Naive thymus-derived CD4-positive, alpha-beta T cell (primary cell): ENCODE data around the gene SYTL4. TPM values are rescaled to one million over a fixed set of nuclear protein-coding genes. Genes with fewer than 3 reads are reported as not detected.

Source experiments
- ATAC-seq: fragments of 150-1000 bp; cut with Tn5 transposase; 2 replicates; pipeline ENCODE4 v1.10.0; 2021; ENCODE audit warnings: mild to moderate bottlenecking, moderate library complexity
- CTCF ChIA-PET: fragments of 350-600 bp; sonication (Branson Sonifier 250); formaldehyde crosslinking; loops from one replicate; lab custom pipeline; 2021; ENCODE audit warnings: antibody characterized with exemption; lab: Charles Lee
- POLR2A ChIA-PET: fragments of 350-600 bp; sonication (Branson Sonifier 250); formaldehyde crosslinking; loops from one replicate; lab custom pipeline; 2021; ENCODE audit warnings: antibody characterized with exemption, inconsistent platforms; lab: Charles Lee
- DNase-seq, 9 donors: peaks; one replicate each; pipeline versions ENCODE4 v3.0.0 to v3.0.0-alpha.2; 2020 to 2022; ENCODE audit warnings: mixed read lengths in 1 of 9
- H3K27ac ChIP-seq: one replicate; pipeline ENCODE4 v1.7.0; 2013; ENCODE audit warnings: mild to moderate bottlenecking, low read depth, low read length, moderate library complexity
- H3K27me3 ChIP-seq, 2 donors: one replicate each; pipeline ENCODE4 v1.7.0; 2013; ENCODE audit warnings: low read length in 2 of 2, mild to moderate bottlenecking in 2 of 2, moderate library complexity in 2 of 2; ENCODE audit not compliant: control insufficient read depth in 2 of 2, insufficient read depth in 2 of 2
- H3K36me3 ChIP-seq, 3 experiments: 1 replicate in 2 of 3; 2 replicates in 1 of 3; pipeline ENCODE4 v1.7.0; 2013; ENCODE audit warnings: low read length in 3 of 3, mild to moderate bottlenecking in 3 of 3, moderate library complexity in 1 of 3; ENCODE audit not compliant: insufficient read depth in 3 of 3, control insufficient read depth in 2 of 3
- H3K4me1 ChIP-seq, 2 donors: one replicate each; pipeline ENCODE4 v1.7.0; 2013; ENCODE audit warnings: low read length in 2 of 2, mild to moderate bottlenecking in 2 of 2, moderate library complexity in 1 of 2; ENCODE audit not compliant: control insufficient read depth in 2 of 2, insufficient read depth in 2 of 2
- H3K4me3 ChIP-seq: 2 replicates; pipeline ENCODE4 v1.7.0; 2013; ENCODE audit warnings: mild to moderate bottlenecking, low read length
- H3K9me3 ChIP-seq, 3 experiments: 1 replicate in 2 of 3; 2 replicates in 1 of 3; pipeline ENCODE4 v1.7.0; 2013; ENCODE audit warnings: low read length in 3 of 3; ENCODE audit not compliant: control insufficient read depth in 2 of 3
- H3K27ac Mint-ChIP-seq, 9 donors: one replicate each; pipeline ENCODE4 v1.8.0; 2020 to 2022; ENCODE audit warnings: mixed read lengths in 9 of 9, mild to moderate bottlenecking in 8 of 9, moderate library complexity in 5 of 9, inconsistent platforms in 2 of 9
- H3K27me3 Mint-ChIP-seq, 5 donors: one replicate each; pipeline ENCODE4 v1.8.0; 2021 to 2022; ENCODE audit warnings: mixed read lengths in 5 of 5, mild to moderate bottlenecking in 1 of 5
- H3K36me3 Mint-ChIP-seq, 5 donors: one replicate each; pipeline ENCODE4 v1.8.0; 2020 to 2022; ENCODE audit warnings: mixed read lengths in 5 of 5, mild to moderate bottlenecking in 3 of 5, inconsistent platforms in 1 of 5
- H3K4me1 Mint-ChIP-seq, 7 donors: one replicate each; pipeline ENCODE4 v1.8.0; 2020 to 2022; ENCODE audit warnings: mixed read lengths in 7 of 7, mild to moderate bottlenecking in 3 of 7, inconsistent platforms in 1 of 7
- H3K4me3 Mint-ChIP-seq, 10 donors: one replicate each; pipeline ENCODE4 v1.8.0; 2020 to 2022; ENCODE audit warnings: mild to moderate bottlenecking in 10 of 10, mixed read lengths in 10 of 10, moderate library complexity in 6 of 10, inconsistent platforms in 2 of 10
- H3K9me3 Mint-ChIP-seq, 11 donors: one replicate each; pipeline ENCODE4 v1.8.0; 2020 to 2022; ENCODE audit warnings: mixed read lengths in 11 of 11, mild to moderate bottlenecking in 4 of 11, inconsistent platforms in 1 of 11, moderate library complexity in 1 of 11
- intact Hi-C, 2 donors: fragments of 100-400 bp; cut with micrococcal nuclease; formaldehyde crosslinking; loops; one replicate each; pipeline ENCODE4 v1.15.1; 2023
- polyA plus RNA-seq, 2 donors: library from polyadenylated mRNA; unstranded; fragments of 300-500 nt; fragmentation: Illumina TruSeq; gene quantifications; one replicate each; pipeline ENCODE4 v1.2.3, GENCODE V29; 2021
- total RNA-seq, 6 experiments: library from RNA in 5 of 6; stranded (reverse) in 5 of 6; gene quantifications; 1 replicate in 5 of 6; 2 replicates in 1 of 6; pipeline ENCODE4 v1.2.3 and lab custom pipeline; 2021 to 2026

SYTL4 gene
- total and polyA plus RNA-seq, 7 experiments from 2014 or later, result 0.39 TPM; not detected in 6

DNA sequence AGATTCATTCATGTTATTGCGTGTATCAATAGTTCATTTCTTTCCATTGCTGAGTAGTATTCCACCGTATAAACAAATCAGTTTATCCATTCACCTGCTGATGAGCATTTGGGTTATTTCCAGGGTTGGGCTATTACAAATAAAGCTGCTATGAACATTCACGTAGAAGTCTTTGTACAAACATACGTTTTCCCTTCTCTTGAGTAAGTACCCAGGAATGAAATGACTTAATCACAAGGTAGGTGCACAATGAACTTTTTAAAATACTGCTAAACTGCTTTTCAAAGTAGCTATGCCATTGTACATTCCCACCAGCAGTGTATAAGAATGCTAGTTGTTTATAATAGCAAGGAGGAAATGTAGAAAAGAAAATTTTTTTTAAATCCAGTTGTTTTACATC is 35.9 kb downstream of the SYTL4 start:
- Histone ChIP-seq H3K27me3 (no peaks in the 10 kb centered on the region), H3K27ac (no peak overlapping the region), H3K4me1 (no peaks in the 10 kb centered on the region), H3K4me3 (no peak overlapping the region), H3K36me3 (no peaks in the 10 kb centered on the region), H3K9me3 (no peaks in the 10 kb centered on the region)
- intact Hi-C loops, result no loop called here
- Mint-ChIP-seq H3K4me1 (no peaks in the 10 kb centered on the region), H3K27me3 (peaks cover 11 to 29% (median 20%) of the 10 kb centered on the region in 5 donors), H3K9me3 (no peaks in the 10 kb centered on the region), H3K27ac (no peak overlapping the region), H3K36me3 (no peaks in the 10 kb centered on the region), H3K4me3 (no peak overlapping the region)
- no peak for DNase-seq
- ChIA-PET CTCF (interaction anchor here (0.6 kb wide), 1 partner anchor 71 kb away, joined by 3 read pairs; no protein-coding TSS in a partner anchor), POLR2A (no interaction called here)
- ATAC-seq, result no peak

DNA sequence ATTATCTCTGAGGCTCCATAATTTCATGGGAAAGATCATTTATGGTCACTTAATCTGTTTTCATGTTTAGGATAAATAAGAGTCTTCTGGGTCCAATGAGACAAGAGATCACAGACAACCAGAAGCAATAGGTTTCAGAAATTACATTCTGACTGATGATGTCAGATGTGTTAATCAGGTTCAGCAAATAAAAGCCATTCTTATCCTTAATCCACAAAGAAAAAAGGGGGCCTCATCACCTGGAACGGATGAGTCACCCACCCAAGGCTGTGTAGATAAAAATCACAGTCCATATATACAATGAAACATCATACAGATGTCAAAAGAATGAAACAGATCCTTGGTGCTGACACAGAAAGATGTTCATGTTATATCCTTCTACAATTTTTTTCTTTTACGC is 36.6 kb downstream of the SYTL4 start:
- H3K36me3 Mint-ChIP-seq, result no peaks in the 10 kb centered on the region
- Histone ChIP-seq H3K4me3 (no peak overlapping the region), H3K9me3 (no peaks in the 10 kb centered on the region), H3K36me3 (no peaks in the 10 kb centered on the region), H3K4me1 (no peaks in the 10 kb centered on the region), H3K27ac (no peak overlapping the region), H3K27me3 (no peaks in the 10 kb centered on the region)
- ATAC-seq (no peak), DNase-seq (no peak)
- intact Hi-C loops, result no loop called here
- H3K4me1 Mint-ChIP-seq, result no peaks in the 10 kb centered on the region
- peaks cover 11 to 29% (median 20%) of the 10 kb centered on the region in 5 donors for H3K27me3 Mint-ChIP-seq
- CTCF ChIA-PET, result no interaction called here
- POLR2A ChIA-PET, result no interaction called here
- no peaks in the 10 kb centered on the region for H3K9me3 Mint-ChIP-seq
- no peak overlapping the region for H3K27ac Mint-ChIP-seq
- H3K4me3 Mint-ChIP-seq, result no peak overlapping the region

DNA sequence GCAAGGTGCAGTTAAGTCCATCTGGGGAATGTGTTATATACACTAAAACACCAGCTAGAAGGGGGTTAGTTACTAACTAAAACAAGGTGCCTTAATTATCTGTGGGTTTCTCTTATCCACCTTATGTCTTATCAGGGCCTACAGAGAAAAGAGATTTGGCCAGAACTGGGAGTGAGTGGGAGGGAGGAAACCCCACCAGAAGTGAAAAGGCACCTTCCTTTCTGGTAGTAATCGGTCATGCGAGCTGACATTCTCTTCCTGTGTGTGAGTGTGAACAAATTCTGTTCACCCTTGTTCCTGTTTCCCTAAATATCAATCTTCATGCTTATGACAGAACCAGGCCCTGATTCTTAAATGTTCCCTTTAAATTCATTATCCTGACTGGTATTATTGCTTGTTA is 44.4 kb downstream of the SYTL4 start:
- Mint-ChIP-seq H3K36me3 (no peaks in the 10 kb centered on the region), H3K4me3 (no peak overlapping the region), H3K9me3 (peaks cover 0 to 1% (median 0%) of the 10 kb centered on the region in 11 donors), H3K4me1 (peaks cover 0 to 14% (median 5%) of the 10 kb centered on the region in 7 donors), H3K27ac (no peak overlapping the region), H3K27me3 (peaks cover 0 to 6% (median 5%) of the 10 kb centered on the region in 5 donors)
- H3K4me3 ChIP-seq, result no peak overlapping the region
- H3K27me3 ChIP-seq, result no peaks in the 10 kb centered on the region
- intact Hi-C loops, result no loop called here
- ATAC-seq (no peak), DNase-seq (no peak)
- no peaks in the 10 kb centered on the region for H3K9me3 ChIP-seq
- no peak overlapping the region for H3K27ac ChIP-seq
- no peaks in the 10 kb centered on the region for H3K4me1 ChIP-seq
- no peaks in the 10 kb centered on the region for H3K36me3 ChIP-seq
- POLR2A ChIA-PET, result no interaction called here
- CTCF ChIA-PET, result interaction anchor here (3.0 kb wide), 1 partner anchor 81 kb away, joined by 10 read pairs; no protein-coding TSS in a partner anchor

GRCh38 chrX:100687128-100687527 is 44.8 kb downstream of the SYTL4 start:
- POLR2A ChIA-PET, result no interaction called here
- Histone ChIP-seq H3K36me3 (no peaks in the 10 kb centered on the region), H3K27me3 (no peaks in the 10 kb centered on the region), H3K9me3 (no peaks in the 10 kb centered on the region), H3K4me1 (no peaks in the 10 kb centered on the region), H3K4me3 (no peak overlapping the region), H3K27ac (no peak overlapping the region)
- H3K4me3 Mint-ChIP-seq, result no peak overlapping the region
- H3K27ac Mint-ChIP-seq, result no peak overlapping the region
- H3K27me3 Mint-ChIP-seq, result peaks cover 0 to 5% (median 4%) of the 10 kb centered on the region in 5 donors
- peaks cover 0 to 14% (median 5%) of the 10 kb centered on the region in 7 donors for H3K4me1 Mint-ChIP-seq
- no peaks in the 10 kb centered on the region for H3K36me3 Mint-ChIP-seq
- H3K9me3 Mint-ChIP-seq, result peaks cover 0 to 1% (median 0%) of the 10 kb centered on the region in 11 donors
- intact Hi-C loops, result no loop called here
- DNase-seq, result no peak
- ATAC-seq, result no peak
- CTCF ChIA-PET, result interaction anchor here (3.0 kb wide), 1 partner anchor 82 kb away, joined by 10 read pairs; no protein-coding TSS in a partner anchor

GRCh38 chrX:100685997-100686305 is 46.0 kb downstream of the SYTL4 start:
- H3K4me1 Mint-ChIP-seq, result peaks cover 0 to 14% (median 5%) of the 10 kb centered on the region in 7 donors
- no peak overlapping the region for H3K27ac Mint-ChIP-seq
- Histone ChIP-seq H3K27ac (no peak overlapping the region), H3K4me1 (no peaks in the 10 kb centered on the region), H3K36me3 (no peaks in the 10 kb centered on the region), H3K9me3 (no peaks in the 10 kb centered on the region), H3K4me3 (no peak overlapping the region), H3K27me3 (no peaks in the 10 kb centered on the region)
- no peaks in the 10 kb centered on the region for H3K36me3 Mint-ChIP-seq
- H3K4me3 Mint-ChIP-seq, result no peak overlapping the region
- ChIA-PET POLR2A (no interaction called here), CTCF (interaction anchor here (1.5 kb wide), 1 partner anchor 83 kb away, joined by 3 read pairs; no protein-coding TSS in a partner anchor)
- H3K9me3 Mint-ChIP-seq, result peaks cover 0 to 1% (median 0%) of the 10 kb centered on the region in 11 donors
- intact Hi-C loops, result loop anchor here (1.0 kb wide), 2 partner anchors 82 to 520 kb away; no protein-coding TSS in a partner anchor
- H3K27me3 Mint-ChIP-seq, result no peaks in the 10 kb centered on the region
- ATAC-seq, result no peak
- no peak for DNase-seq

GRCh38 chrX:100685284-100685996 is 46.5 kb downstream of the SYTL4 start:
- DNase-seq, result peak in 8 of 9 donors; percentile 34 to 69 (median 60)
- peak; percentile 83 for ATAC-seq
- Mint-ChIP-seq H3K27me3 (peaks cover 0 to 3% (median 0%) of the 10 kb centered on the region in 5 donors), H3K9me3 (peaks cover 0 to 1% (median 0%) of the 10 kb centered on the region in 11 donors), H3K4me3 (no peak overlapping the region), H3K36me3 (no peaks in the 10 kb centered on the region), H3K4me1 (peaks cover 0 to 14% (median 5%) of the 10 kb centered on the region in 7 donors), H3K27ac (no peak overlapping the region)
- CTCF ChIA-PET, result interaction anchor here (1.5 kb wide), 1 partner anchor 83 kb away, joined by 3 read pairs; no protein-coding TSS in a partner anchor
- H3K9me3 ChIP-seq, result no peaks in the 10 kb centered on the region
- H3K4me3 ChIP-seq, result no peak overlapping the region
- H3K27me3 ChIP-seq, result no peaks in the 10 kb centered on the region
- H3K4me1 ChIP-seq, result no peaks in the 10 kb centered on the region
- intact Hi-C loops, result loop anchor here (1.0 kb wide), 2 partner anchors 83 to 521 kb away; no protein-coding TSS in a partner anchor
- no peak overlapping the region for H3K27ac ChIP-seq
- H3K36me3 ChIP-seq, result no peaks in the 10 kb centered on the region
- POLR2A ChIA-PET, result no interaction called here
